GM21576 (cell line): ENCODE results near the gene PIR.

ENCODE experiments used
- ATAC-seq: cut with Tn5 transposase; IDR thresholded peaks from one replicate; pipeline ENCODE4 v1.9.1; 2021; ENCODE audit warnings: mild to moderate bottlenecking, moderate library complexity; ENCODE audit not compliant: unreplicated experiment

Gene PIR

GRCh38 chrX:15418707-15419181, 74.4 kb downstream of the PIR start:
- no peak for ATAC-seq

DNA sequence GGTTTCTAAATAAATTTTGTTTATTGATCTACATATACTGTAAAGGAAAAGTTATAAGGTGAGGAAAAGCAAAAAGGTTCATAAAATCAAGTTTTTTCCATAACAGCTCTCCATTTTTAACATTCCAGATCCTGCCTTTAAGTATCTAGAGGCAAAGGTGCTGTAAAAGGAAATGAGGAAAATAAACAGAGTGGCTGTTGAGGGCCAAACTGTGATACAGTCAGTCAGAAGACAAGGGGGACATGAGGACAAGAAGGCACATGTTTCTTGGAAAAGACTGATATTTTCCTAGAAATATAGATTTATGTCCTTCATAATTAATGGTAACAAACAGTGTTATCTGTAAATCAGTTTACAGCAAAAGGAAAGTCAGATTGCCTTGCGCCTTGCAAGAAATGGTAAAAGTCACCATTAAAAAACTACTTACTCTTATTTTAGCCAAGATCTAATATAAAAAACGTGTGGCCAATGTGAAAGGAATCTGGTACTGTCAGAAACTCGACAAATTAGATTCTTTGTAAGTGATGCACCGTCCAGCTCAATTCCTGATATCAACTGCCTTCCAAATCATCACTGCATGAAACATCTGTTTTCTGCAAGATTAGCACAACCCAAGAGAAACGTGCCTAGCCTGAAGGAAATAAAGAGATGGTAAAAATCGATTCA, 75.0 kb downstream of the PIR start:
- no peak for ATAC-seq

DNA sequence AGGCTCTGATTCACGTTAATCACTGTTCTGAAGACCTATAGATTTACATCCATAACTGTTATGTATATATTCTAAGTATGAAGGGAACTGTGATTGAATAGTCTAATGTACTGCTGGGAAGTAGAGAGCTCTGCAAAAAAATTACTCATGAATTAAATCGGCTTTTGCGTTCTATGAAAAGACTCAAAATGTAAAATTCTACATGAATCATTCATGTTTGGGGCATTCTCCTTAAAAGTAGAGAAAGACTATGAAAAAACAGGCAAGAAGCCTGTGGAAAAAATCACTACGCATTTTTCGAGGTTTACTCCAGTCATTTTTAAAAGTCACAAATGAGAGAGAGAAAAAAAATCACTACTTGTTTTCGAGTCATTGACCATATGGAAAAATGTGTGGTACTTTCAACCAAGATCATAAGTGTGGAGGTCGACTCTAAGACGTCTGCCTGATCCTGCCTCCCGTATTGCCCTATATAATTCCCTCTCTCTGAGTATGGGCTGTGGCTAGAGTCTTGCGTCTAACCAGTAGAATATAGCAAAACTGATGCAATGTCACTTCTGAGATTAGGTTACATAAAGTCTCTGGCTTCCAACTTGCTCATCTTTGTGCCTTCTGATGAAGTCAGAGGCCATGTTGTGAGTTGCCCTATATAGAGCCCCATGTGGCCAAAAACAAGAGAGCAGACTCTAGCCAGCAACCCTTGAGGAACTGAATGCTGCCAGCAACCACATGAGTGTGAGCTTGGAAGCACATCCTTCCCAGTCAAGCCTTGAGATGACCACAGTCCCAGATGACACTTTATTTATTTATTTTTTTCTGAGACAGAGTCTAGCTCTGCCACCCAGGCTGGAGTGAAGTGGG, 76.8 kb downstream of the PIR start:
- no peak for ATAC-seq

GRCh38 chrX:15413101-15413500, 80.0 kb downstream of the PIR start:
- no peak for ATAC-seq

DNA sequence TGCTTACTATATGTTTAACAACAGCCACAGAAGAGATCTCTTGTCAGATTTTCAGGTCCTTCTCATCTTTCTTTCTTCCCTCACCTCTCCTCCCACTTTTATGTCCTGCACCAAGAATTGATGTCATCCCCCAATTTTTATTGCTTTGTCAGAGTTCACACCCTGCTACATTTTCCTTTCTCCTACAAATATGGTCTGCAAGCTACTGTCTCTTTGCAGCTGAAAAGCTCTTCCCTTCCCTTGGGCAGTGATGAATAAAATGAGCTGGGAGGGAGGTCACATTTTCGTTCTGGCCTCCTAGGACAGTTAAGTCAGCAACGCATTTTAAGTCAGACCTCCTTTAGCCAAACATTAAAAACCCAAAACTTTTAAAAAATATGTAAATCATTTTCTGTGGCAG, 82.2 kb downstream of the PIR start:
- no peak for ATAC-seq

GRCh38 chrX:15410430-15410829, 82.7 kb downstream of the PIR start:
- ATAC-seq: no peak

- no peak for ATAC-seq
Observed at GRCh38 chrX:15405846-15406245, 87.3 kb downstream of the PIR start.

GRCh38 chrX:15404401-15405096, 88.6 kb downstream of the PIR start:
- no peak for ATAC-seq

GRCh38 chrX:15401378-15401777, 91.8 kb downstream of the PIR start:
- ATAC-seq: no peak

- no peak for ATAC-seq
Observed at GRCh38 chrX:15399962-15400391, 93.2 kb downstream of the PIR start.

- no peak for ATAC-seq
Observed at GRCh38 chrX:15398874-15399273, 94.3 kb downstream of the PIR start.

DNA sequence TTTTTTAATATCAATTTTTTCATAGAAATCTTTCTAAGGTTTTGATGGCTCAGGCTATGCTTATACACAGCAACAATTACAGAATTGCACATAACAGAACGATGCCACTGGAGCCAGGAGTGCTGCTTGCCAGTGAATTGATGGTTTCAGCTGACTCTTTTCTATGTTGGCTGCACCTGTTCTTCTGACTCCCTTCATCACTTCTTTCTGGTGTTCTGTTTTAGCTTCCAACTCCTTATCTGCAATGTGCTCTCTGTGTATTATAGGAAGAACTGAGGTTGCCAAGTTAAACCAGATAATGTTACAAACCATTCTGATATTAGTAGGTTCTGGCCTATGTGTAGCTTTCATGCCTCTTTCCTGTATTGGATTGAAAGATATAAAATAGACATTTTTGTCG, 97.3 kb downstream of the PIR start:
- no peak for ATAC-seq

DNA sequence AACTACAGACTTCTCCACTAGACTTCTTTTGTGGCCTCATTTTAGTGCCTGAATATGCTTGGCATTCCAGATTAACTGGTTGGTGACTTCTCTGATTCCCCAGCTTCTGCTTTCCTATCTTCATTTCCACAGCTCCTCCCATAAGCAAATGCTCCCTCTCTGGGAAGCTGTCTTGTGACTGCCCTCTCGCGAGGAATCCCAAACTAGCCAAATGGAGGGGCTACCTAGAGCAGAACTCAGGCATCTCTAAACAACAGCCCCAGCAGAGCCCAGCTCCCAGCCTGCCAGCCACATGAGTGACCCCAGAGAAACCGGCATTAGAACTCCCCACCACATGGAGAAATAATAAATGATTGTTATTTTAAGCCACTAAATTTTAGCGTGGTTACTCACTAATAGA, 101.3 kb downstream of the PIR start:
- ATAC-seq: no peak

- no peak for ATAC-seq
Observed at GRCh38 chrX:15384304-15384703, 108.8 kb downstream of the PIR start, which contains the start of gene VEGFD. Gene VEGFD, minus strand, starts transcription at chrX:15384413. Its CDS starts 467 bp downstream, at chrX:15383946.

DNA sequence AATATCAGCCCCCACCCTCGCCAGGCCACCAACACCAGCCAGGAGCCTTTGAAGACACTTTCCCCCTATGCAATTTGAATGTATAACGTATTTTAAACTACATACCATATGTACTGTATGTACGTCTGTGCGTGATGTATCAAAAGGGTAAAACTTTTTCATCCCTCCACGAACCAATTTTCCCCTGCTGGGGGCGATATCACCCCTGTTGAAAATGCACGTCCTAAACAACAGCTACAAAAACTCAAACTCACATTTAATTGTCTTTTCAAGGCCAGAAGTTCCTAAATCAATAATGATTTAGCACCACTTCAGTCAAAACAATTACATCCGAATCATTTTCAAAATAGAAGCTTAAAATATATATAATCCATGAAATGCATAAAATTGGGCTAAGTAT, 110.3 kb downstream of the PIR start:
- no peak for ATAC-seq

- ATAC-seq: no peak
Observed at GRCh38 chrX:15376956-15377355, 116.2 kb downstream of the PIR start.

DNA sequence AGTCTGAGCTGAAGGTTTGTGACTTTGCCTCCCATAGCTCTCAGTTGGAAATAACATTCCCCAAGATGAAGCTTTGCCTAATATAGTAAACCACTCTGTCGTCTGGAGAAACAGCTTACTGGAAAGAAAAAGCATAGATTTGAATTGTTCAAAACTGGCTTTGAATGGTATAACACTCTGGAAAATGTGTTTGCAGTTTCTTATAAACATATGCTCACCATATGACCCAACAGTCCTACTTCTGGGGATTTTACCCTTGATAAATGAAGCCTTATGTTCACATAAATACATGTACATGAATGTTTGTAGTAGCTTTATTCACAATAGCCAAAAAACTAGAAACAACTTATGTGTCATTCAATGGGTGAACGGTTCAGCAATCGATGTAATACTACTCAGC, 119.2 kb downstream of the PIR start:
- ATAC-seq: no peak

DNA sequence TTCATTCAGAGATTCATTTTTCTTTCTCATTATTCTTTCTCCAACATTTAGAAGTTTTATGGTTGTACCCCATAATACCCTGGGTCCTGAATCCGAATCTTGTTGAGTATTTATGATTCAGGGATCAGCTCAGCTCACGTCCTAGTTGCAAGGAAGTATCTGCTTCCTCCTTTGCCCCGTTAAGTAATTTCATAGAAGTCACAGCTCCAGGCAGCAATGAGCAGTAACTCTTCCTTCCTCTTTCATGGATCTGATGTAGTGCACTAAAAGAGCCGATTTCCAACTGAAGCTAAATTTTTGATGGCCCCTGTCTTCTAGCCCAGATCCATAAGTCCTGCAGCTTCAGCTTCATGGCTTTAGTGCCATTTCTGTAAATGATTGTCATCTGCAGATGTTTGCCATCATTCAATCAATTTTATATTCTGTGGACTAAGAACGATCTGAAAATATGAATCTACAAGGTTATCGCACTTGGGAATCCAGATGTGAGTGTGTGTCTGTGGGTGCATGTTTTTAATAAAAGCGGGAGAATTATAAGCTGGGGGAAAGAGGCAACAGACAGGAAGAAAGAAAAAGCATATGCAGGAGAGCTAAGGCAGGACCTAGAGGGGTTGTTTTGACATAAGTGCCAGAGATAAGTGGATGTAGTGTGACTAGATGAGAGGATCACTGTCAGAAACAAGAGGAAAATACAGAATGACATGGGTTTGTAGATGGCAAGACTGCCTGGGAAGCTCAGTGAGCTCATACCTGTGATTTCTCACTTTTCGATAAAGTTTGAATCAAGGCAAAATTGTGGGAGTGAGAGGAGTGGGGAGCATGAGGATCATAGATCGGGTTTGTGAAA, 126.4 kb downstream of the PIR start:
- no peak for ATAC-seq

GRCh38 chrX:15359701-15360100, 133.4 kb downstream of the PIR start:
- ATAC-seq: no peak

- ATAC-seq: no peak
Observed at GRCh38 chrX:15358533-15358932, 134.6 kb downstream of the PIR start.

GRCh38 chrX:15356444-15356843, 136.7 kb downstream of the PIR start:
- no peak for ATAC-seq
